ENCODE results near the gene SRGAP3.
A peak's percentile ranks its signal among the peaks of the same experiment; 100 is the strongest.

Gene SRGAP3

GRCh38 chr3:9133656-9134055 lies 115.8 kb downstream of the SRGAP3 start:
- no peak for DNase-seq (ENCODE audit: low read depth)
- H3K4me3 ChIP-seq (ENCODE audit: low read depth, low read length), result no peak overlapping the region

- no peak for DNase-seq (ENCODE audit: low read depth)
- no peak overlapping the region for H3K4me3 ChIP-seq (ENCODE audit: low read depth, low read length)
Measured at GRCh38 chr3:9130345-9131305, 118.8 kb downstream of the SRGAP3 start.

- DNase-seq (ENCODE audit: low read depth), result no peak
- no peak overlapping the region for H3K4me3 ChIP-seq (ENCODE audit: low read depth, low read length)
Measured at GRCh38 chr3:9129365-9129764, 120.1 kb downstream of the SRGAP3 start.

GRCh38 chr3:9125278-9125951 lies 124.0 kb downstream of the SRGAP3 start:
- no peak overlapping the region for H3K4me3 ChIP-seq (ENCODE audit: low read depth, low read length)
- DNase-seq (ENCODE audit: low read depth), result no peak

- DNase-seq (ENCODE audit: low read depth), result no peak
- H3K4me3 ChIP-seq (ENCODE audit: low read depth, low read length), result no peak overlapping the region
Measured at GRCh38 chr3:9124730-9125129, 124.7 kb downstream of the SRGAP3 start.

GRCh38 chr3:9123840-9124239 lies 125.6 kb downstream of the SRGAP3 start:
- no peak overlapping the region for H3K4me3 ChIP-seq (ENCODE audit: low read depth, low read length)
- no peak for DNase-seq (ENCODE audit: low read depth)

- DNase-seq (ENCODE audit: low read depth), result no peak
- H3K4me3 ChIP-seq (ENCODE audit: low read depth, low read length), result no peak overlapping the region
Measured at GRCh38 chr3:9122732-9123364, 126.6 kb downstream of the SRGAP3 start.

- DNase-seq (ENCODE audit: low read depth), result no peak
- H3K4me3 ChIP-seq (ENCODE audit: low read depth, low read length), result no peak overlapping the region
Measured at GRCh38 chr3:9121366-9122001, 128.0 kb downstream of the SRGAP3 start.

GRCh38 chr3:9119331-9119730 lies 130.1 kb downstream of the SRGAP3 start:
- no peak overlapping the region for H3K4me3 ChIP-seq (ENCODE audit: low read depth, low read length)
- no peak for DNase-seq (ENCODE audit: low read depth)

GRCh38 chr3:9118222-9118621 lies 131.2 kb downstream of the SRGAP3 start:
- no peak for DNase-seq (ENCODE audit: low read depth)
- H3K4me3 ChIP-seq (ENCODE audit: low read depth, low read length), result no peak overlapping the region

GRCh38 chr3:9117220-9117619 lies 132.2 kb downstream of the SRGAP3 start:
- DNase-seq (ENCODE audit: low read depth), result no peak
- H3K4me3 ChIP-seq (ENCODE audit: low read depth, low read length), result no peak overlapping the region

- DNase-seq (ENCODE audit: low read depth), result no peak
Measured at GRCh38 chr3:9116336-9116735, 133.1 kb downstream of the SRGAP3 start.

GRCh38 chr3:9115336-9115735 lies 134.1 kb downstream of the SRGAP3 start:
- no peak for DNase-seq (ENCODE audit: low read depth)
- H3K4me3 ChIP-seq (ENCODE audit: low read depth, low read length), result no peak overlapping the region

More at GRCh38 chr3:9116336-9116735, 133.1 kb downstream of the SRGAP3 start:
- no peak overlapping the region for H3K4me3 ChIP-seq (ENCODE audit: low read depth, low read length)

GRCh38 chr3:9113040-9113439 lies 136.4 kb downstream of the SRGAP3 start:
- no peak for DNase-seq (ENCODE audit: low read depth)
- H3K4me3 ChIP-seq (ENCODE audit: low read depth, low read length), result no peak overlapping the region

GRCh38 chr3:9111866-9112265 lies 137.6 kb downstream of the SRGAP3 start:
- peak; percentile 10 for DNase-seq (ENCODE audit: low read depth)

GRCh38 chr3:9111417-9111816 lies 138.0 kb downstream of the SRGAP3 start:
- DNase-seq (ENCODE audit: low read depth), result no peak

More at GRCh38 chr3:9111866-9112265, 137.6 kb downstream of the SRGAP3 start:
- no peak overlapping the region for H3K4me3 ChIP-seq (ENCODE audit: low read depth, low read length)

GRCh38 chr3:9110802-9111201 lies 138.6 kb downstream of the SRGAP3 start:
- DNase-seq (ENCODE audit: low read depth), result no peak
- H3K4me3 ChIP-seq (ENCODE audit: low read depth, low read length), result no peak overlapping the region

More at GRCh38 chr3:9111417-9111816, 138.0 kb downstream of the SRGAP3 start:
- no peak overlapping the region for H3K4me3 ChIP-seq (ENCODE audit: low read depth, low read length)

GRCh38 chr3:9110316-9110715 lies 139.1 kb downstream of the SRGAP3 start:
- no peak for DNase-seq (ENCODE audit: low read depth)
- no peak overlapping the region for H3K4me3 ChIP-seq (ENCODE audit: low read depth, low read length)

GRCh38 chr3:9109568-9109914 lies 139.9 kb downstream of the SRGAP3 start:
- DNase-seq (ENCODE audit: low read depth), result no peak
- H3K4me3 ChIP-seq (ENCODE audit: low read depth, low read length), result no peak overlapping the region
